Measurements from ENCODE around the gene EVA1C. TPM values are rescaled to one million over a fixed set of nuclear protein-coding genes. Genes with fewer than 3 reads are reported as not detected.

The EVA1C gene
- total and polyA plus RNA-seq, 9 of the 15 experiments (the other 6 are each of a cell fraction or from before 2014, with no cell fraction given) = 0.22 TPM; not detected in 8

DNA sequence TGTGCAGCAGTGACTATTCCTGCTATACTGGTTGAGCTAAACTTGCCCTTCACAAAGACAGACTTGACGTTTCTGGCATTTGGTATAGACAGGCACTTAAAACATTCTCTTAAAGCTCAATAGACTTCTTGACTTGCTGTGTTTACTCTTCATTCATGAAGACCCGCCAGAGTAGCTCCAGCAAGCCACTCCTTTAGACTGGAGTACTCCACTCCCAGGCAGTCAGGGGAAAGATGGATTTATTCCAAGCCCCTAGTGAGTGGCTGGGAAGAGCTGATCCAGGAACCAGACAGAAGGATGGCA is 70.7 kb downstream of the EVA1C start:
- no peaks in the 10 kb centered on the region for H3K79me2 ChIP-seq (ENCODE audit: control insufficient read depth, insufficient read depth, low read length)
- CTCF ChIA-PET (ENCODE audit: low intra/inter-chr PET ratio) = no interaction called here
- no peaks in the 10 kb centered on the region for H3K4me1 ChIP-seq (replicated peaks in 1 of 2; ENCODE audit: control insufficient read depth in 2 of 2, insufficient read depth in 2 of 2, low read length in 2 of 2)
- no peak for TF ChIP-seq ZNF586 (CRISPR knock-in tag; conservative IDR thresholded peaks at IDR 0.05)
- TF ChIP-seq, protein P1, sequence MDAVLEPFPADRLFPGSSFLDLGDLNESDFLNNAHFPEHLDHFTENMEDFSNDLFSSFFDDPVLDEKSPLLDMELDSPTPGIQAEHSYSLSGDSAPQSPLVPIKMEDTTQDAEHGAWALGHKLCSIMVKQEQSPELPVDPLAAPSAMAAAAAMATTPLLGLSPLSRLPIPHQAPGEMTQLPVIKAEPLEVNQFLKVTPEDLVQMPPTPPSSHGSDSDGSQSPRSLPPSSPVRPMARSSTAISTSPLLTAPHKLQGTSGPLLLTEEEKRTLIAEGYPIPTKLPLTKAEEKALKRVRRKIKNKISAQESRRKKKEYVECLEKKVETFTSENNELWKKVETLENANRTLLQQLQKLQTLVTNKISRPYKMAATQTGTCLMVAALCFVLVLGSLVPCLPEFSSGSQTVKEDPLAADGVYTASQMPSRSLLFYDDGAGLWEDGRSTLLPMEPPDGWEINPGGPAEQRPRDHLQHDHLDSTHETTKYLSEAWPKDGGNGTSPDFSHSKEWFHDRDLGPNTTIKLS (IDR thresholded peaks at IDR 0.05; ENCODE audit: borderline replicate concordance, low read depth) = no peak
- TF ChIP-seq ZNF408 (CRISPR knock-in tag; IDR thresholded peaks at IDR 0.05; ENCODE audit: low read depth) = no peak
- no peak for TF ChIP-seq ZNF551 (CRISPR knock-in tag; IDR thresholded peaks at IDR 0.05)
- TF ChIP-seq ZNF212 (CRISPR knock-in tag; IDR thresholded peaks at IDR 0.05) = no peak
- no peak for TF ChIP-seq HNRNPUL1 (IDR thresholded peaks at IDR 0.05; ENCODE audit: low read length)
- no peak overlapping the region for H3K4me3 ChIP-seq
- WGBS (ENCODE audit: insufficient coverage, low coverage, missing lambda C conversion rate) = 0% methylated on average over 2 of the region's 2 CpGs
- no peak for FAIRE-seq
- in situ Hi-C loops (cut with MboI) (no loop called here), intact Hi-C loops (cut with micrococcal nuclease) (no loop called here)
- no peak overlapping the region for H3K27ac ChIP-seq (ENCODE audit: extremely low read depth, low read depth, low read length)
- no peak for DNase-seq (ENCODE audit: extremely low read depth in 1 of 4, low spot score in 3 of 4)
- no peak overlapping the region for H2AFZ ChIP-seq (ENCODE audit: low read depth, low read length)
- no TSS peak for BruUV-seq (replicated peaks)
- no peaks in the 10 kb centered on the region for H3K9me3 ChIP-seq (replicated peaks; ENCODE audit: control insufficient read depth, insufficient read depth, low read depth, low read length)
- no peaks in the 10 kb centered on the region for H4K20me1 ChIP-seq (replicated peaks; ENCODE audit: control insufficient read depth, insufficient read depth, low read length)
- no peaks in the 10 kb centered on the region for H3K36me3 ChIP-seq (ENCODE audit: control insufficient read depth, insufficient read depth, low read length)
- no peak for ATAC-seq
- no peaks in the 10 kb centered on the region for H3K9me1 ChIP-seq (ENCODE audit: control insufficient read depth, insufficient read depth, low read length)
- H3K9ac ChIP-seq (ENCODE audit: insufficient read depth in 1 of 2, low read depth in 2 of 2, low read length in 2 of 2) = no peak overlapping the region
- peaks cover 30 to 38% of the 10 kb centered on the region in 2 experiments for H3K27me3 ChIP-seq (ENCODE audit: control insufficient read depth in 2 of 2, insufficient read depth in 2 of 2, low read length in 2 of 2)
- no peak overlapping the region for H3K4me2 ChIP-seq (ENCODE audit: insufficient read depth, low read length)
- POLR2A ChIA-PET = interaction anchor here (0.7 kb wide), 1 partner anchor 13 kb away, joined by 5 read pairs; no protein-coding TSS in a partner anchor
